ENCODE results near the gene EEPD1.
"Not testable (repeated sequence)": the region's sequence is repeated elsewhere in the genome, so short reads cannot be mapped to it uniquely, and the experiment has no call there.

Gene EEPD1

DNA sequence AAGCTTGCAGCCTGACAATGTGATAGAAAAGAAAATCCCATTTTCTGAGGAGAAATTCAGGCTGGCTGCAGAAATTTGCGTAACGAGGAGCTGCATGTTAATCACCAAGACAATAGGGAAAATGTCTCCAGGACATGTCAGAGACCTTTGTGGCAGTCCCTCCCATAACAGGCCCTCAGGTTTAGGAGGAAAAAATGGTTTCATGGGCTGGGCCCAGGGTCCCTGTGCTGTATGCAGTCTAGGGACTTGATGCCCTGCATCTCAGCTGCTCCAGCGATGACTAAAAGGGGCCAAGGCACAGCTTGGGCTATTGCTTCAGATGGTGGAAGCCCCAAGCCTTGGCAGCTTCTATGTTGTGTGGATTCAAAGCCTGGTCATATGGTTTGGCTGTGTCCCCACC, 168.2 kb downstream of the EEPD1 start:
- not testable (repeated sequence) for DNase-seq (ENCODE audit: low read depth)

DNA sequence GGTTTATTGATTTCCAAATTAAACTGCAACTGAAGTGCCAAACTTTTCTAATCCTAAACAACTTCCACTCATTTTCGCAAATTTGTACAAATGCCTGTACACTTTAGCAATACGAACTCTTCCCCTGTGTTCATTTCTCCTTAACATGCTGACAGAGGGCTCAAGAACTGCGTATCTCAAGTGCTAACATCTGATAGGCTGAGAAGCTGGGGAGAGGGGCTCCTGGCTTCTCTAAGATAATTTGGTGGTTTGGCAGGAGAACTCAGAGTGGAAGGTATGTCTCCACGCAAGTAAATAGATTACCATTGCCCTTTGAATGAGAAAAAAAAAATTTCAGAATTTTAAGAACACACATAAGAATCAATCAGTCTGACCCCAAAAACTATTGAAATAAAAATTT, 183.3 kb downstream of the EEPD1 start:
- no peak for DNase-seq (ENCODE audit: low read depth)

DNA sequence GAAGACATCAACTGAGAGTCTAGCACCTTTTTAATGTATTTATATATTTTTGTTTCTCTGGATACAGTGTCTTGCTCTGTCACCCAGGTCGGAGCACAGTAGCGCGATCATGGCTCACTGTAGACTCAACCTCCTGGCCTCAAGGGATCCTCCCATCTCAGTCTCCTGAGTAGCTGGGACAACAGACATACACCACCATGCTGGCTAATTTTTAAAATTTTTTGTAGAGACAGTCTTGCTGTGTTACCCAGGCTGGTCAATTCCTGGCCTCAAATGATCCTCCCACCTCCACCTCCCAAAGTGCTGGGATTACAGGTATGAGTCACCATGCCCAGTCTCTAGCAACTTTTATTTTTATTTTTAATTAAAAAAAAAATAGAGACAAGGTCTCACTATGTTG, 185.2 kb downstream of the EEPD1 start:
- DNase-seq (ENCODE audit: low read depth) = no peak

DNA sequence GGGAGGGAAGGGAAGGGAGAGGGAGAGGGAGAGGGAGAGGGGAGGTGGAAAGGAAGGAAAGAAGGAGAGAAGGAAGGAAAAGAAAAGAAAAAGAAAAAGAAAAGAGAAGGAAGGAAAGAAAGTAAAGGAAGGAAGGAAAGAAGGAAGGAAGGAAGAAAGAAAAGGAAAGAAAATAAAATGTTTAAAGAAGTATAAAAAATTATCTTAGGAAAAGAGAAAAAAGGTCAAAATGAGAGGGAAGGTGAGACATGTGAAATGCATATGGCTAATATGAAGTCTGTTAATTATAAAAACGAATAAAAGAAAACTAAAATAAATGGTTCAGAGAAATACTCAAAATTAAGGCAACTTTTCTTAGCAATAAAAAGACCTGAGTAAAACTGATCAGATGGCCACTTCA, 190.5 kb downstream of the EEPD1 start:
- DNase-seq (ENCODE audit: low read depth) = no peak

- DNase-seq (ENCODE audit: low read depth) = no peak
Measured at GRCh38 chr7:36344622-36345021, 191.6 kb downstream of the EEPD1 start.

DNA sequence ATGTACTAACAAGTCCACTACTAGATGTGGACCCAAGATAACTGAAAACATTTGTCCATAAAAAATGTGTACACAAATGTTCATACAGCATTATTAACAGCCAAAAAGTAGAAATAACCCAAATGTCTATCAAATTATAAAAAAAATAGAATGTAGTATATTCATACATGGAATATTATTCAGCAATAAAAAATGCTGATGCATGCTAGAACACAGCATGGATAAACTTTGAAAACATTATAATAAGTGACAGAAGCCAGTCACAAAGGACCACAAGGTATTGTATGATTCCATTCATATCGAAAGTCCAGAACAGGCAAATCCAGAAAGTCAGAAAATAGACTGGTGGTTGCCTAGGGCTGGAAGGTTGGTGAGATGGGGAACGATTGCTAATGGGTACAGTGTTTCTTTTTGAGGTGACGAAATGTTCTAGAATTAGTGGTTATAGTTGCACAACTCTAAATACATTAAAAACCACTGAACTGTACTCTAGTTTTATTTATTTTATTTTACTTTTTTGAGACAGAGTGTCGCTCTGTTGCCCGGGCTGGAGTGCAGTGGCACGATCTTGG, 193.3 kb downstream of the EEPD1 start:
- DNase-seq (ENCODE audit: low read depth) = no peak

GRCh38 chr7:36348256-36348655, 195.2 kb downstream of the EEPD1 start:
- no peak for DNase-seq (ENCODE audit: low read depth)

DNA sequence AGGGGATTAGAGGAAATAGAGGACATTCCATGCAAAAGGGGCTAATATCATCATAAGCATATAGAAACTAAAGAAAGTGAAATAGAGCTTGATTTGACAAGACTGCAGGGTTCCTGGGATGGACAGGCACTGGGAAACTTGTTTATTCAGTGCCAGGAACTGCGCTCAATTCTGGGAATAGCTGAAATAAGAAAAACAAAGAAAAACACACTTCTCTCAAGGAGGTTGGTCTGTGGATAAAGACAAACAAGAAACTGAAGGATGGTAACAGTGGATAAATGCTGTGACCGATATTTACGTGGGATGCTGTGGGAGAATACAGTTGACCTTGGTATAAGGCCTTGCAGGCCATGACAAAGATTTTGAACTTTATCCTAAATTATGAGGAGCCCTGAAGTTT, 195.7 kb downstream of the EEPD1 start:
- no peak for DNase-seq (ENCODE audit: low read depth)

DNA sequence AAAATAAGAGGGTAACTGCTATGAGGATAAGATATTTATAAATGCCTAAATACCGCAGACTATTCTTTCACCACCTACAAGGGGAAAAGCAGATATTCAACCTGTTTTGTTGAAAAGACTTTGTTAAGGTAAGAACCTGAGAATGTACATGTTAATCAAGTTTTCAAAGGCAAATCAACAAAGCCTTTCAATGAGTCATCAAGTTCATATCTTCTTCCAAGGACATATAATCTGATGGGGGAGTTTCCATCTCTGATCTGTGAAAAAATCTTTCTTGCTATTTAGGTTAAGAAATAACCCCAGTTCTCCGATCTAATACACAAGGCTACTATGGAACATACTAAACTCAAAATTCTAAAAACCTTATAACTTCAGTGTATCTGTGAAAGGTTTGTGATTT, 196.6 kb downstream of the EEPD1 start:
- DNase-seq (ENCODE audit: low read depth) = no peak
